ENCODE data around the gene CATSPER2.
"Not testable (repeated sequence)": the region's sequence is repeated elsewhere in the genome, so short reads cannot be mapped to it uniquely, and the experiment has no call there.

Gene CATSPER2

DNA sequence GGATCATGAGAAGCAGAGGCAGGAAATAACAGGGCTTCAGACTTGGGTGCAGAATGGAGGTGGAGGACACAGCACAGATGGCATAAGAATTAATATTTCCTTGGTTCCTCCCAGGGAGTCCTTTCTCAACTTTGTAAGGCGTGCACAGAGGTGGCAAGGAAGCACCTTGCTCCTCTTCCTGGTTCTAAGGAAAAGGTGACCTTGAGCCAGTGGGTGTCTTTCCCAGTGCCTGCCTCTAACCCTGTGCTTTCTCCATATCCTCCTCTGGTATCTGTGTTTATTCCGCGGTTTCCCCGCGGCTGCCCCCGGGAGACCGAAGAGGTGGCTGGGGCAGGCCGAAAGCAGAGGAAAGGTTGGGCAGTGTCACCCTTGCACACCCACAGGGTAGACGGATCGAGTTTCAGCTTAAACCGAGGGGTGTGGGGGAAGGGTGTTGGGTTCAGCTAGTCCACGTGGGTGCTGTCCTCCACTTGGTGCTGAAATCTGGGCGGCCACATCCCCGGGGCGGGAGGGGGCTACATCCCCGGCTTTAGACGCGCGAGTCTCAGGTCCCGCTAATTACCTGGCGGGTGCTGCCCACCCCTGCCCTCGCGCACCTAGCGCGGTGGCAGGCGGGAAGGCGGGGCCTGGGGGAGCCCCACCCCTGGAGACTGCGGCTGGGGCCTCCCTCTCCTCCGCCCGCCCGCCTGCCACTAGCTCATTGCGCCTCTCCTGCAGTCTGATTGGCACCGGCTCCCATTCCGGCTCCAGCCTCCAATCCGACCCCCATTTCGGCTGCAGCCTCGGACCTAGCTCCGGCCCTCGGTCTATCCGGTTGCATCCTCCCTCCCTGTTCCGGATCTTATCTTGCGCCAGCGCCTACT lies 55.1 kb downstream of the CATSPER2 start, which contains the start of gene CKMT1B:
CKMT1B (plus strand) TSS at position 700 of the 863 bp plus-strand sequence. CDS start 192 bp downstream, outside the sequence.
- DNase-seq (ENCODE audit: low read depth in 2 of 3, low spot score in 2 of 3) = not testable (repeated sequence)

DNA sequence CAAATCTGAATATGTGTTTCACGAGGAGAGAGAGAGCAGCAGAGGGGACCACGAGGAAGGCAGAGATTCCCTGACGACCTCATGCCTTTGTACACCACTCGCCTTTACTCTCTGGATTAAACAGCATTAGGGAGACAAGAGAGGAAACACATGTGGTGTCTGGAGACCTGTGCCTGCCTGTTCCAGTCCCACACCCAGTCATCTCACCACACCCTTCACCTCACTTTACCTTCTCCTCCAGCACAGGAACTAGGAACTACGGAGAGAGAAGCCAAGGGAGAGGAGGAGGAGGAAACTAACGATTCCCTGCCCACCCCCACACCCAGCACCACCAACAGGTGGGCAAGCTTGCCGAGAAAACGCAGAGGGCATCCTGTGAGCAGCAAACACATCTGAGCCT lies 55.8 kb downstream of the CATSPER2 start:
- DNase-seq (ENCODE audit: low read depth in 2 of 3, low spot score in 2 of 3) = not testable (repeated sequence)

DNA sequence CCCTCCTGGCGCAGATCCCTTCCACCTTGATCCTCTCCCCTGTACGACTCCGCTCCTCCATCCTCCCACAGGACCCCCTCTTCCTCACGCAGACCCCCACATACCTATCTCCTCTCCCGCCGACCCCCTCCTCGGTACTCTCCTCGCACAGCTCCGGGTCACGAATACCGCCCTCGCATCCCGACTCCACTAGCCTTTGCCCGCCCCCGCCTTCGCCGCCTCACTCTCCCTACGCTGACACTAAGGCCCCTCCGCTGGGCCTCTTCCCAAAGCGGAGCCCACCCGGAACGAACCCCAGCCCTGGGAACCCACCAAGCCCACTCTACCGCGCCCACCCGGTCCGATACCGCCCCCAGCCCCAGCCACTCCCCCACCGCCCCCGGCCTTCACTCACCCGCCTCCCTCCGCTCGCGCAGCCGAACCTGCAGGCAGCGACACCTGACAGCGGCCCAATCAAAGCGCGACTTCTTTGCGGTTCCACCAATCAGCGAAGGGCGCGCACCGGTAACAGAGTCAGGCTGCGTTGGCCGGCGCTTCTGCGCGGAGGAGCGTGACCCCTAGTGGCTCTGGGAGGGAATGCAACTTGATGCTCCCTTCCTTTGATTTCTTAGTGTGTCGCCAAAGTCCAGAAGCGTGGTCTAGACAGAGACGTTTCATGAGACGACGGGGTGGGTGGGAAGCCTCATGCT lies 58.7 kb downstream of the CATSPER2 start, which contains the start of gene PPIP5K1:
PPIP5K1 (minus strand) TSS at position 431 of the 689 bp plus-strand sequence. CDS start 5,704 bp downstream, outside the sequence.
- not testable (repeated sequence) for DNase-seq (ENCODE audit: low read depth in 2 of 3, low spot score in 2 of 3)
